ENCODE data around the gene JMJD4.
A peak's percentile ranks its signal among the peaks of the same experiment; 100 is the strongest.
"Not testable (repeated sequence)": the region's sequence is repeated elsewhere in the genome, so short reads cannot be mapped to it uniquely, and the experiment has no call there.

JMJD4 gene

GRCh38 chr1:227731241-227731677 is 3.8 kb downstream of the JMJD4 start:
- no peak for DNase-seq

- DNase-seq: peak; percentile 4
These were observed 4.4 kb downstream of the JMJD4 start for GRCh38 chr1:227730630-227731151.

- DNase-seq: peak; percentile 10
These were observed 5.0 kb downstream of the JMJD4 start for GRCh38 chr1:227729881-227730629.

GRCh38 chr1:227729144-227729880 is 5.8 kb downstream of the JMJD4 start:
- DNase-seq: no peak

- no peak for DNase-seq
These were observed 6.3 kb downstream of the JMJD4 start for GRCh38 chr1:227728892-227729143.

- peak; percentile 77 for DNase-seq
These were observed 6.8 kb downstream of the JMJD4 start for GRCh38 chr1:227728059-227728891.

GRCh38 chr1:227726924-227727599 is 8.0 kb downstream of the JMJD4 start:
- DNase-seq: no peak

- no peak for DNase-seq
These were observed 8.8 kb downstream of the JMJD4 start for GRCh38 chr1:227726318-227726717.

- DNase-seq: no peak
These were observed 10.1 kb downstream of the JMJD4 start for GRCh38 chr1:227725046-227725445.

GRCh38 chr1:227723474-227723873 is 11.6 kb downstream of the JMJD4 start:
- DNase-seq: no peak

- DNase-seq: no peak
These were observed 16.2 kb downstream of the JMJD4 start for GRCh38 chr1:227718932-227719331.

GRCh38 chr1:227712648-227713047 is 22.5 kb downstream of the JMJD4 start:
- DNase-seq: no peak

- DNase-seq: not testable (repeated sequence)
These were observed 24.6 kb downstream of the JMJD4 start for GRCh38 chr1:227710474-227710873.

- no peak for DNase-seq
These were observed 25.7 kb downstream of the JMJD4 start for GRCh38 chr1:227709451-227709850.

- DNase-seq: no peak
These were observed 27.3 kb downstream of the JMJD4 start for GRCh38 chr1:227707846-227708245.

GRCh38 chr1:227701631-227702030 is 33.5 kb downstream of the JMJD4 start:
- DNase-seq: not testable (repeated sequence)

- DNase-seq: no peak
These were observed 37.7 kb downstream of the JMJD4 start for GRCh38 chr1:227697321-227697864.

- no peak for DNase-seq
These were observed 49.3 kb downstream of the JMJD4 start for GRCh38 chr1:227685807-227686206.
